HG03103 (cell line): Measurements from ENCODE around the gene FAR1.
A peak's percentile ranks its signal among the peaks of the same experiment; 100 is the strongest.
"Not testable (repeated sequence)": the region's sequence is repeated elsewhere in the genome, so short reads cannot be mapped to it uniquely, and the experiment has no call there.

Experiments used
- ATAC-seq: cut with Tn5 transposase; IDR thresholded peaks from one replicate; pipeline ENCODE4 v1.9.1; 2021; ENCODE audit warnings: low read depth; ENCODE audit not compliant: unreplicated experiment

FAR1 gene

GRCh38 chr11:13702071-13702470 is 33.6 kb downstream of the FAR1 start:
- no peak for ATAC-seq

GRCh38 chr11:13705710-13706109 is 37.2 kb downstream of the FAR1 start:
- ATAC-seq = no peak

GRCh38 chr11:13713982-13714381 is 45.5 kb downstream of the FAR1 start:
- ATAC-seq = no peak

- no peak for ATAC-seq
Observed at GRCh38 chr11:13717331-13717730, 48.9 kb downstream of the FAR1 start.

- ATAC-seq = no peak
Observed at GRCh38 chr11:13718394-13718793, 49.9 kb downstream of the FAR1 start.

- ATAC-seq = no peak
Observed at GRCh38 chr11:13720940-13721339, 52.5 kb downstream of the FAR1 start.

DNA sequence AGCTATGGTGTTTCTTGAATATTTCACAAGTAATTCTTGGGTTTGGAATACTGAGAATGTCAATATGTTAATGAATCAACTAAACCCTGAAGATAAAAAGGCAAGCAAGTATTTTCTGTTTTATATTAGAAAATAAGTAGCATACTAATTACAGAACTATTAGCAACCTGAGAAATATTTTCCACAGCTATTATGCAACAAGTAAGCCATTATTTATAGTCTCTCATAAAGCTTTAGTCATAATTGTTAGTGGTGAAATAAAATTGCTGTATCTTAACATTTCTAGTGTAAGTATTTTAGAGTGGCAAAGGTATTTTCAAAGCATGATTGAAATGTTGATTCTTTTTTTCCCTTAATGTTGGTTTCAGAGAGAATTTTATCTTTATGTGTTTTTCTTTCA is 53.3 kb downstream of the FAR1 start:
- ATAC-seq = no peak

DNA sequence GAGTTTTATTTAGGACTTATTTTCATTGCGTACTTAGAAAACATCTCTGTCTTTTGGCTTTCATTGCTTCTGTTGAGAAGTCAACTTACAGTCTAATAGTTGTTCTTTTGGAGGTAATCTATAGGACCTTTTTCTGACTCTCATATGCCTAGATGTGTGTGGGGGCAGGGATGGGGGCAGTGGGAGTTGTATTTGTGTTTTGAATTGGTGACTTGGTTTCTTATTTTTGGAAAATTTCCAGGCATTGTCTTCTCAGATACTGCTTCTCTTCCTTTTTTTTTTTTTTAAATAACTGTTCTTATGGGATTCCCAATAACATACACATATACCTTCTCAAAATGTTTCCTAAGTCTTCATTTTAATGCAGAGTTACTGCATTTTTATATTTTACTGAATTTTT is 58.0 kb downstream of the FAR1 start:
- no peak for ATAC-seq

- ATAC-seq = no peak
Observed at GRCh38 chr11:13728076-13728475, 59.6 kb downstream of the FAR1 start.

DNA sequence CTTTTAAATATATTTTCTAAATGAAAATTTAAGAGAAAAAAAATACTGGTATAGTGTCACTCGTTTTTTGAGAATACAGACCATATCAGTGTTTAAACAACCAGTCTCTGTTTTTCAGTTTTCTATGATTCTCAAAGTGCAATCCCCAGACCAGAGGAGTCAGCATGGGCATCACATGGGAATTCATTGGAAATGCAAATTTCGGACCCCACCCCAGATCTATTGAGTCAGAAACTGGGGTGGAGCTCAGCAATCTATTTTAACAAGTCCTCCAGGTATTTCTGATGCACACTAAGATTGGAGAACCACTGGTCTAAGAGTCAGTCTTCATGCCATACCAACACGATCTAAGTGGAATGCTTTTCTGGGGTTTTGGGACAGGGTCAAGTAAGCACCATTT is 66.1 kb downstream of the FAR1 start:
- ATAC-seq = no peak

DNA sequence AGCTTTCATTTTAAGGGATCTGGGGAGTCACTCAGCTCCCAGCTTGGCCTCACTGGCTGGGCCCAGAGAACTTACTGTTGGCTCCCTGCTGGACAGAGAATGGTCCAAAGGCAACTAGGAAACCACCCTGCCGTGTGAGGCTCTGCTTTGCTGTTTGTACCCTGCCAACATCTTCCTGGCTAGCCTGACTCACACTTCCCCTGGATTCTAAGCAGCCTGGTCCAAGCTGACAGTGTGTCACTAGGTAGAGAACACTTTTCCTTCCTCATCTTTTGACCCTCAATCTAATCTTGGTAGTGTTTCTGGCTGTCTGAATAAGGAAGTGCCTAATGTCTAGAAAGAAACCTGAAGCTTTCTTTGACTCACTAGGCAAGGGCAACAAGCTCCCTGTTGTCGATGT is 76.7 kb downstream of the FAR1 start:
- no peak for ATAC-seq

DNA sequence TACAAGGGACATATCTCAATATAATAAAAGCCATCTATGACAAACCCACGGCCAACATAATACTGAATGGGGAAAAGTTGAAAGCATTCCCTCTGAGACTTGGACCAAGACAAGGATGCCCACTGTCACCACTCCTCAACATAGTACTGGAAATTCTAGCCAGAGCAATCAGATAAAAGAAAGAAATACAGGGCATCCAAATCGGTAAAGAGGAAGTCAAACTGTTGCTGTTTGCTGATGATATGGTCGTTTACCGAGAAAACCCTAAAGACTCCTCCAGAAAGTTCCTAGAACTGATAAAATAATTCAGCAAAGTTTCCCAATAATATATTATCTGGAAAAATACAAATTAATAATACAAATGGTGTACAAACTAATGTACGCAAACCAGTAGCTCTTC is 84.8 kb downstream of the FAR1 start:
- ATAC-seq = not testable (repeated sequence)

GRCh38 chr11:13759050-13759449 is 90.6 kb downstream of the FAR1 start:
- no peak for ATAC-seq

GRCh38 chr11:13760115-13760514 is 91.6 kb downstream of the FAR1 start:
- ATAC-seq = no peak

GRCh38 chr11:13761250-13761649 is 92.8 kb downstream of the FAR1 start:
- ATAC-seq = no peak

DNA sequence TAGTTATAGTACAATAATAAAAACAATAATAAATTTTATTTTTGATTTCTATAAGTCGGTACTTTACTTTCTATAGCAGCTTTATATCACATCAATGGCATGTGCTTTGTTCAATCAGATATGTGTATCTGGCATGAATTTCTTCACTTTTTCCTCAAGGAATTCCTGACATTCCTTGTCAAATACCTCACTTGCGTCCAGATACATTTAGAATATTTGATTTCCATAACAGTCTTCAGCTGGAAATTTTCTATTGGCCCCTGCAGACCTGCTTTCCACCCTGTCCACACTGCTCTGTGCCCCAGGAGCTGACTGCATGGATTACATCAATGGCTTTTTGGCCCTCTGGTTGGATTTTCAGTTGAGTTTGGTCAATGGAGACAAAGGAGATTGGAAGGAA is 93.2 kb downstream of the FAR1 start:
- ATAC-seq = no peak

GRCh38 chr11:13762718-13763117 is 94.2 kb downstream of the FAR1 start:
- ATAC-seq = no peak

GRCh38 chr11:13763341-13763740 is 94.9 kb downstream of the FAR1 start:
- no peak for ATAC-seq

DNA sequence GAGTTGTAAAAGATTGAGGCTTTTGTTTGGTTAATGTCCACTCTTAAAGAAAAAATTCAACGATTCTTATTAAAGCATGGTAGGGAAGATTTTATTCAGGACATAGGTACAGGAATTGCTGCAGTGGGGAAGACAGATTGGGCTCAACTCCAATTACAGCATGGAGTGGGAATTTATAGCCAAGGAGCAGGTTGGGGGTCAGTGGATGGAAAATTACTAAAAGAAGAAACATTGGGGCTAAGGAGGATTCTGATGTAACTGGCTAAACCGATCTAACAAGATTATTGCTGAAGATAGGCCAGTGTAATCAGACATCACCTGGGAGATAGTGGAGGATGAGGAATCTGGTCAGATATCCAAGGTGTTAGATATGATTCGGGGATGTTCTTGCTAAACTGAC is 97.4 kb downstream of the FAR1 start:
- ATAC-seq = no peak

DNA sequence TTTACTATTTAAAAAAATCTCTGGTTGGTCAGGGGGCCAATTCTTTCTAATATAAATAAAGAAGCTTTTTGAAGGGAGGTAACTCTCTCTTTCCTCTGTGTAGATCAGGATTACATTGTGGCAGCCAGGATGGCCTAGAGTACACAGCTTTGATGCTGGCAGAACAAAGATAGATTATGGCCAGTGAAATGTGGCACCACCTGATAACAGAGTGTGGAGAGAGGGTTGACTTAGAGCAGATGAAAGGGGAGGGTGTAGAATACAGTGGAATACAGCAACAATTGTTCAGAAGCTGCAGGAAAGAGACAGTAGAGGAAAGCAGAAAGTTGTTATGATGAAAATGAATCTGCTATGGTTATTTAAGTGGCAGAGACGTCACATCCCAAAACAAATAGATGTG is 99.0 kb downstream of the FAR1 start:
- ATAC-seq = no peak

DNA sequence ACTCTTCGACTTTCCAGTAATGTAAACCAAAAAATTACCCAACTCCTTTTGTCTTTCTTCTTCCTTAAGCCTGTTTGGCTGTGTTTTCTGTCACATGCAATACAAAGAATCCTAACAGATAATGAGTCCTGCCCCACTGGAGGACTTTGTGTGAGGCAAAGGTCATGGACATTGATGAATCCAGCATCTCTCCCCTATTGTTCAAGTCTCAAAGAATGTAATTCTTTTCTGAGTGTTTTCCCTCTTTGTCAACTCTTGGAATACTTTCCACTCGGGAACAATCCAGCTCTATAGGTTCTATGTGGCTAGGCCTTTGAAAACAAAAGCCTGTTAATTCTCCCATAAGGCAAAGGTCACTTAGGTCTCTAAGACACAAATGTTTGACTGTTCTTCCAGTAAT is 100.7 kb downstream of the FAR1 start:
- no peak for ATAC-seq

DNA sequence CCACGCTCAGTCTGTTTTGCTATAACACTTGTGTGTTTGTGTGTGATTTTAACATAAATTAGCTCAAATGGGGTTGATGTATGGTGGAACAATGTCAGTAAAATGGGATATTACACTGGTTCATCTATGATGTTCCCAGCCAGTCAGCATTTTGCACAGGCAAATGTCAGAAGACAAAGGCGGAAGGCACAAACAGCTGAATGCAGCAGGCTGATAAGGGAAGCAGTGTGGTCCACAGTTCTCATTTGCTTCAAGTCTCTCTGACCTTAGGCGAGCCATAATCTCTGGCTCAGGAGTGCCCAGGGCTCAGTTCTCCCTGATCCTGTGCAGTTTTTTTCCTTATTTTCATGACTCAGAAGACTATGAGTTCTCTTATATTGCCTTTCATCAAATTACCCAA is 102.7 kb downstream of the FAR1 start:
- no peak for ATAC-seq

DNA sequence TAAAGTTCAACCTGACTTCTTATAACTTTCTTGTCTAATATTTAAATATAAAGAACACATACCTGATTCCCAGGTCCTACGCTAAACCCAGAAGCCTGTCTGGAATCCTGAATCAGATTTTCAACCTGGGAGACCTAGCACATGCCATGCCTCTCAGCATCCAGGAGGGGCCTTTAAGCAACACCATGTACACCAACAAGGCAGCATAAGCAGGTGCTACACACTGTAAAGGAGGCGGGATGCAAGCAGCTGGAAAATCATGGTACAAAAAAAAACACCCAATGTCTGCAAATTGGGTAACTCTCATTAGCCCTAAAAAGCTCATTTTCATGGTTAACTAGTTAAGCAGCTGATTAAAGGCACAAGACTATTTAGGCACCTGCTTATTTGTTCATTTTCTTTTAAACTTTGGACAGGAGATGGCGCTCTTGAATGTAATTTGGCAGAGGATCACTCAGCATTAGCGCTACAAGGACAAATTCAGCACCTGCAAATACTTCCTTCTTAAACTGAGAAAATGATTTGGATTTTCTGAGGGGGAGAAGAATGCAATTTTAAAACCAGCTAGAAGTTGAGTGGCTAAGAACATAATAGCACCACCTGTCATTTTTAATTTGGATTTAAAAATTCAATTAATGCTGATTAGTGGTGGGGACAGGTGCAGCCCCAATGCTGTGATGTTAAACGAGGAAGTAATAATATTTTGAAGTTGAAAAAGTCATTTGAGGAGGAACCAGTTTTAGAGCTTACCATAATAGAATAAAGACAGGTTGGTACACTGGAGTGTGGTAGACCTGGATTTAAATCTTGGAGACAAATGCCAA is 104.0 kb downstream of the FAR1 start:
- ATAC-seq = peak; percentile 68
